Ishikawa (cell line): Measurements from ENCODE around the gene ADIPOQ.

ENCODE experiments used
- CEBPB ChIP-seq: IDR thresholded peaks from 2 replicates; pipeline ENCODE4 v1.6.1; 2012
- CREB1 ChIP-seq: IDR thresholded peaks from 2 replicates; pipeline ENCODE4 v1.6.1; 2012; ENCODE audit warnings: low read depth
- EGR1 ChIP-seq: IDR thresholded peaks from 2 replicates; pipeline ENCODE4 v1.6.1; 2012
- EP300 ChIP-seq: IDR thresholded peaks from 2 replicates; pipeline ENCODE4 v1.6.1; 2012; ENCODE audit warnings: borderline replicate concordance
- FOXM1 ChIP-seq: IDR thresholded peaks from 2 replicates; pipeline ENCODE4 v1.6.1; 2012; ENCODE audit warnings: low read depth, borderline replicate concordance
- NFIC ChIP-seq: IDR thresholded peaks from 2 replicates; pipeline ENCODE4 v1.6.1; 2012
- RAD21 ChIP-seq: IDR thresholded peaks from 2 replicates; pipeline ENCODE4 v1.6.1; 2012; ENCODE audit warnings: low read depth
- TAF1 ChIP-seq: IDR thresholded peaks from 2 replicates; pipeline ENCODE4 v1.6.1; 2012; ENCODE audit warnings: low read depth, mild to moderate bottlenecking
- TCF12 ChIP-seq: IDR thresholded peaks from 2 replicates; pipeline ENCODE4 v1.6.1; 2012; ENCODE audit warnings: low read depth
- TEAD4 ChIP-seq: IDR thresholded peaks from 2 replicates; pipeline ENCODE4 v1.6.1; 2012
- YY1 ChIP-seq: IDR thresholded peaks from 2 replicates; pipeline ENCODE4 v1.6.1; 2012; ENCODE audit warnings: low read depth
- ZBTB7A ChIP-seq: IDR thresholded peaks from 2 replicates; pipeline ENCODE4 v1.6.1; 2012; ENCODE audit warnings: low read depth
- TF ChIP-seq, protein P1 (sequence below): IDR thresholded peaks from 2 replicates; pipeline ENCODE4 v1.6.1; 2012
- TF ChIP-seq, protein P2 (sequence below): IDR thresholded peaks from 2 replicates; pipeline ENCODE4 v1.6.1; 2012; ENCODE audit warnings: low read depth, mild to moderate bottlenecking
- TF ChIP-seq, protein P3 (sequence below): IDR thresholded peaks from 2 replicates; pipeline ENCODE4 v1.6.1; 2012

ADIPOQ gene

DNA sequence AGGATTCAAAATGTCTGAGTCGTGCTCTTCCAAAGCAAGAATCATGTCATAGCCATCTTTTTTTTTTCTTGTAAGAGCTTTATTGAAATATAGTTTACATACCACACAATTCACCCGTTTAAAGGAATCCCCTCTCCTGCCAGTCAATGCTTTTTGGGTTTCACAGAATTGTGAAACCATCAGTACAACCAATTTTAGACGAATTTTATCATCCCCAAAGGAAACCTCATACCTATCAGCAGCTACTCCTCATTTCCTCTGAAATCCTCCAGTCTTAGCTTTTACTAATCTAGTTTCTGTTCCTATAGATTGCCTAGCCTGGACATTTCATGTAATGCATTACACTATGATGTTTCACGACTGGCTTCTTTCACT lies 39.6 kb downstream of the ADIPOQ start:
- TF ChIP-seq CREB1: no peak
- no peak for TF ChIP-seq EP300

GRCh38 chr3:186882881-186883685 lies 40.6 kb downstream of the ADIPOQ start:
- TF ChIP-seq RAD21 (no peak), FOXM1 (no peak), ZBTB7A (no peak), CEBPB (no peak)

DNA sequence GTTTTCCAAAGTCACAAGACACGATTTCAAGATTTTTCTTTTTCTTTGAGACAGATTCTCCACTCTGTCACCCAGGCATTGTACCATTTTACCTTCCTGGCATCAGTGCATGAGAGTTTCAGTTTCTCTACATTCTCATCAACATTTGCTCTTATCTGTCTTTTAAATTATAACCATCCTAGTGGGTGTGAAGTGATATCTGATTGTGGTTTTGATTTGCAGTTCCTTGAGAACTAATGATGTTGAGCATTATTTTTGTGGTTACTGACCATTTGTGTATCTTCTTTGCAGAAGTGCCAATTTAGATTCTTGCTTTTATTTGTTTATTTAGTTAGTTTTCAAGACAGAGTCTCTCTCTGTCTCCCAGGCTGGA lies 41.2 kb downstream of the ADIPOQ start:
- TF ChIP-seq CEBPB (no peak), CREB1 (no peak), RAD21 (no peak), EP300 (no peak), YY1 (no peak), TCF12 (no peak), ZBTB7A (no peak), FOXM1 (no peak), EGR1 (no peak), TAF1 (no peak), TEAD4 (no peak), NFIC (no peak)
- TF ChIP-seq, protein P1, sequence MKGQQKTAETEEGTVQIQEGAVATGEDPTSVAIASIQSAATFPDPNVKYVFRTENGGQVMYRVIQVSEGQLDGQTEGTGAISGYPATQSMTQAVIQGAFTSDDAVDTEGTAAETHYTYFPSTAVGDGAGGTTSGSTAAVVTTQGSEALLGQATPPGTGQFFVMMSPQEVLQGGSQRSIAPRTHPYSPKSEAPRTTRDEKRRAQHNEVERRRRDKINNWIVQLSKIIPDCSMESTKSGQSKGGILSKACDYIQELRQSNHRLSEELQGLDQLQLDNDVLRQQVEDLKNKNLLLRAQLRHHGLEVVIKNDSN: no peak
- TF ChIP-seq, protein P2, sequence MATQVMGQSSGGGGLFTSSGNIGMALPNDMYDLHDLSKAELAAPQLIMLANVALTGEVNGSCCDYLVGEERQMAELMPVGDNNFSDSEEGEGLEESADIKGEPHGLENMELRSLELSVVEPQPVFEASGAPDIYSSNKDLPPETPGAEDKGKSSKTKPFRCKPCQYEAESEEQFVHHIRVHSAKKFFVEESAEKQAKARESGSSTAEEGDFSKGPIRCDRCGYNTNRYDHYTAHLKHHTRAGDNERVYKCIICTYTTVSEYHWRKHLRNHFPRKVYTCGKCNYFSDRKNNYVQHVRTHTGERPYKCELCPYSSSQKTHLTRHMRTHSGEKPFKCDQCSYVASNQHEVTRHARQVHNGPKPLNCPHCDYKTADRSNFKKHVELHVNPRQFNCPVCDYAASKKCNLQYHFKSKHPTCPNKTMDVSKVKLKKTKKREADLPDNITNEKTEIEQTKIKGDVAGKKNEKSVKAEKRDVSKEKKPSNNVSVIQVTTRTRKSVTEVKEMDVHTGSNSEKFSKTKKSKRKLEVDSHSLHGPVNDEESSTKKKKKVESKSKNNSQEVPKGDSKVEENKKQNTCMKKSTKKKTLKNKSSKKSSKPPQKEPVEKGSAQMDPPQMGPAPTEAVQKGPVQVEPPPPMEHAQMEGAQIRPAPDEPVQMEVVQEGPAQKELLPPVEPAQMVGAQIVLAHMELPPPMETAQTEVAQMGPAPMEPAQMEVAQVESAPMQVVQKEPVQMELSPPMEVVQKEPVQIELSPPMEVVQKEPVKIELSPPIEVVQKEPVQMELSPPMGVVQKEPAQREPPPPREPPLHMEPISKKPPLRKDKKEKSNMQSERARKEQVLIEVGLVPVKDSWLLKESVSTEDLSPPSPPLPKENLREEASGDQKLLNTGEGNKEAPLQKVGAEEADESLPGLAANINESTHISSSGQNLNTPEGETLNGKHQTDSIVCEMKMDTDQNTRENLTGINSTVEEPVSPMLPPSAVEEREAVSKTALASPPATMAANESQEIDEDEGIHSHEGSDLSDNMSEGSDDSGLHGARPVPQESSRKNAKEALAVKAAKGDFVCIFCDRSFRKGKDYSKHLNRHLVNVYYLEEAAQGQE: no peak
- TF ChIP-seq, protein P3, sequence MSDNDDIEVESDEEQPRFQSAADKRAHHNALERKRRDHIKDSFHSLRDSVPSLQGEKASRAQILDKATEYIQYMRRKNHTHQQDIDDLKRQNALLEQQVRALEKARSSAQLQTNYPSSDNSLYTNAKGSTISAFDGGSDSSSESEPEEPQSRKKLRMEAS: no peak

DNA sequence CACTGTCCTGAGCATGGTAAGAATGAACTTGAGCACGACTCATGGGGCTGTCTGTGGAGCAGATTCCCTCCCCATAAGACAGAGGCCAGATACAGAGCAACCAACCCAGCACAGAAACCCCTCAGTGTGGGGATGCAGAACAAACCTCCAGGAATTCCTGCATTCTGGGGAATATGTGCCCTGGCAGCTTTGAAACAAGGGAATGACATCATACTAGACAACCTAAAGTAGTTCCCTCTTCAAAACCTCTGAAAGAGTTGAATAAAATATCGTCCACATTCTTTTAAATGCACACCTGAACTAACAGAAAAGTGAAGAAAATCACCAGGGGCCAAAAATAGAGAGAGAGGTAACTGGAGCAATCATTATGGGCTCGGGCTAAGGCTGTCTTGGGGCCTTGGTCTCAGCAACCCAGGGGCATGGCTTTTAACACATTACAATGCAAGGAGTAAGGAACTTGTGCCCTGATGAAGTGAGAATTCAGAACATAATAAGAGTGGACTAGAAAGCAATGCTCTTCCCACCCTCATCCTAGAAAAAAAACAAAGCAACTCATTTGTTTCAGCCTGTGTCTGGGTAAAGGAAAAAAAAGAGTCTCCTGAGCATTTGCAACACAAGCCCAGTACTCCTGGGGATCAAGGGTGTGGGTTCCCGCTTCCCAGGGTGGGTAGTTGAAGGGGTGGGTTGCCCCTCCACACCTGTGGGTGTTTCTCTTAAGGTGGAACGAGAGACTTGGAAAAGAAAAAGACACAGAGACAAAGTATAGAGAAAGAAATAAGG lies 43.9 kb downstream of the ADIPOQ start:
- no peak for TF ChIP-seq NFIC
- no peak for TF ChIP-seq FOXM1
- TF ChIP-seq CEBPB: no peak
- TF ChIP-seq RAD21: no peak
- no peak for TF ChIP-seq TAF1
- no peak for TF ChIP-seq TEAD4
- TF ChIP-seq ZBTB7A: no peak
- no peak for TF ChIP-seq YY1
- TF ChIP-seq, protein P2: no peak
- TF ChIP-seq EP300: no peak
- TF ChIP-seq, protein P1: no peak
- no peak for TF ChIP-seq EGR1
- no peak for TF ChIP-seq TCF12
- no peak for TF ChIP-seq CREB1
- TF ChIP-seq, protein P3: no peak

- TF ChIP-seq TAF1 (no peak), NFIC (no peak), FOXM1 (no peak), YY1 (no peak), CREB1 (no peak), CEBPB (no peak), EP300 (no peak), ZBTB7A (no peak), RAD21 (no peak), EGR1 (no peak)
- TF ChIP-seq, protein P1: no peak
- TF ChIP-seq, protein P3: no peak
Observed at GRCh38 chr3:186888569-186888968, 46.1 kb downstream of the ADIPOQ start.
